Adrenal gland (tissue), 12 donors: ENCODE measurements around the gene XYLT1. TPM values are rescaled to one million over a fixed set of nuclear protein-coding genes. Genes with fewer than 3 reads are reported as not detected.

ENCODE experiments used
- DNase-seq, 7 donors: peaks; one replicate each; pipeline ENCODE4 v3.0.0-alpha.2; 2019 to 2020
- H3K27ac ChIP-seq, 5 donors: fragments of 200-600 bp; sonication (generic) in 4 of 5; 1 replicate in 3 of 5; 2 replicates in 2 of 5; pipeline versions ENCODE4 v1.5.1 to v1.8.0; 2016 to 2020; ENCODE audit warnings: mild to moderate bottlenecking in 1 of 5
- H3K27me3 ChIP-seq: fragments of 200-600 bp; 2 replicates; pipeline ENCODE4 v1.8.0; 2021
- H3K36me3 ChIP-seq, 2 donors: fragments of 200-600 bp; replicated peaks in 1 of 2; 1 replicate in 1 of 2; 2 replicates in 1 of 2; pipeline versions ENCODE4 v1.5.1 to v1.8.0; 2018 to 2022
- H3K4me1 ChIP-seq, 2 donors: fragments of 200-600 bp; replicated peaks in 1 of 2; 1 replicate in 1 of 2; 2 replicates in 1 of 2; pipeline versions ENCODE4 v1.5.1 to v1.8.0; 2018 to 2021
- H3K4me3 ChIP-seq, 4 donors: fragments of 200-600 bp; sonication (generic) in 3 of 4; one replicate each; pipeline ENCODE4 v1.5.1; 2016 to 2018
- H3K9me3 ChIP-seq, 3 donors: fragments of 200-600 bp; sonication (generic) in 1 of 3; replicated peaks in 1 of 3; 1 replicate in 2 of 3; 2 replicates in 1 of 3; pipeline versions ENCODE4 v1.5.1 to v1.8.0; 2016 to 2021
- CTCF ChIP-seq, 6 experiments: fragments of 450-650 bp in 4 of 6; fragments of 200-600 bp in 2 of 6; sonication (generic) in 1 of 6; IDR thresholded peaks; 1 replicate in 5 of 6; 2 replicates in 1 of 6; pipeline versions ENCODE4 v1.5.1 to v1.8.0; 2016 to 2021; ENCODE audit warnings: antibody characterized with exemption in 6 of 6, mild to moderate bottlenecking in 2 of 6, moderate library complexity in 1 of 6
- POLR2A ChIP-seq, 2 donors: fragments of 450-650 bp; IDR thresholded peaks; one replicate each; pipeline ENCODE4 v1.6.1; 2017; ENCODE audit warnings: antibody characterized with exemption in 2 of 2, mild to moderate bottlenecking in 2 of 2, moderate library complexity in 1 of 2
- WGBS, 4 donors: extraction: QIAGEN DNeasy Blood & Tissue Kit in 2 of 4; methylation state at CpG; one replicate each; pipeline versions ENCODE4 v1.1.5 to v1.1.7; 2013 to 2017; 5-methylcytosine and 5-hydroxymethylcytosine counted together
- intact Hi-C, 2 donors: fragments of 100-400 bp; cut with DNase I; formaldehyde crosslinking; loops; one replicate each; pipeline versions ENCODE4 v1.14.1 to v1.15.0; 2022 to 2023
- polyA plus RNA-seq, 3 donors: library from polyadenylated mRNA; stranded (reverse); fragments of 200-250 nt in 2 of 3; fragments of 350-450 nt in 1 of 3; fragmentation: Illumina TruSeq in 1 of 3; extraction: RNeasy Lipid Tissue Mini Kit (QIAGEN cat#74804) in 1 of 3; gene quantifications; one replicate each; pipeline ENCODE4 v1.2.3, GENCODE V29; 2013 to 2014
- total RNA-seq, 9 donors: library from RNA; depleted of rRNA in 4 of 9; stranded (reverse); fragments of >200 nt in 4 of 9; fragments of 120-200 nt in 1 of 9; fragmentation: NEBNext Ultra II Directional in 1 of 9; extraction: Animal tissue kit (Norgen Biotek cat#: 25700) in 1 of 9; gene quantifications; one replicate each; pipeline versions ENCODE4 v1.1.0 to v1.2.4, GENCODE V29; 2013 to 2023
- donor health status: healthy with polysubstance abuse.
- donor health status: Bipolar disorder and iron deficiency.
- donor health status: DM: yes; HTN: yes; CAD: no.
- donor health status: DM: no; HTN: no; CAD: no.
- donor health status: DM: no; HTN: no; CAD: no.
- donor health status: DM: yes; HTN: yes; CAD: no.

The XYLT1 gene
- total and polyA plus RNA-seq, 12 donors = 1.3 to 67.6 (median 16.8) TPM

- TF ChIP-seq POLR2A (IDR thresholded peaks at IDR 0.05) = no peak
- DNase-seq = no peak
- intact Hi-C loops = no loop called here
- Histone ChIP-seq H3K27me3 (no peaks in the 10 kb centered on the region), H3K36me3 (no peaks in the 10 kb centered on the region), H3K4me3 (no peak overlapping the region), H3K4me1 (peaks cover 0 to 14% of the 10 kb centered on the region in 2 donors), H3K27ac (no peak overlapping the region), H3K9me3 (no peaks in the 10 kb centered on the region)
- 90 to 96% (median 91%) methylated on average over 10 to 11 of the region's 11 CpGs for WGBS, 4 donors
These were observed 122.5 kb downstream of the XYLT1 start for GRCh38 chr16:17348042-17348783.

- Histone ChIP-seq H3K27me3 (no peaks in the 10 kb centered on the region), H3K9me3 (no peaks in the 10 kb centered on the region), H3K36me3 (no peaks in the 10 kb centered on the region), H3K4me3 (no peak overlapping the region), H3K4me1 (peaks cover 0 to 14% of the 10 kb centered on the region in 2 donors), H3K27ac (no peak overlapping the region)
- TF ChIP-seq POLR2A (IDR thresholded peaks at IDR 0.05) (no peak), CTCF (IDR thresholded peaks at IDR 0.05) (no peak)
- 78 to 86% (median 82%) methylated on average over 5 of the region's 5 CpGs for WGBS, 4 donors
- intact Hi-C loops = no loop called here
- no peak for DNase-seq
These were observed 123.1 kb downstream of the XYLT1 start for GRCh38 chr16:17347624-17348023.

GRCh38 chr16:17346621-17347569 is 123.9 kb downstream of the XYLT1 start:
- no peaks in the 10 kb centered on the region for H3K9me3 ChIP-seq
- 80 to 82% (median 82%) methylated on average over 12 of the region's 12 CpGs for WGBS, 4 donors
- no peaks in the 10 kb centered on the region for H3K27me3 ChIP-seq
- H3K27ac ChIP-seq = no peak overlapping the region
- no peak for DNase-seq
- intact Hi-C loops = no loop called here
- peaks cover 4 to 18% of the 10 kb centered on the region in 2 donors for H3K4me1 ChIP-seq
- no peak for TF ChIP-seq POLR2A (IDR thresholded peaks at IDR 0.05)
- no peak for TF ChIP-seq CTCF (IDR thresholded peaks at IDR 0.05)
- no peak overlapping the region for H3K4me3 ChIP-seq
- no peaks in the 10 kb centered on the region for H3K36me3 ChIP-seq

GRCh38 chr16:17345043-17345442 is 125.7 kb downstream of the XYLT1 start:
- intact Hi-C loops = no loop called here
- Histone ChIP-seq H3K4me1 (peaks cover 6 to 24% of the 10 kb centered on the region in 2 donors), H3K27ac (peak overlapping the region in 1 of 5 donors; percentile 42), H3K27me3 (no peaks in the 10 kb centered on the region), H3K36me3 (no peaks in the 10 kb centered on the region), H3K4me3 (no peak overlapping the region), H3K9me3 (no peaks in the 10 kb centered on the region)
- TF ChIP-seq CTCF (IDR thresholded peaks at IDR 0.05) (no peak), POLR2A (IDR thresholded peaks at IDR 0.05) (no peak)
- 49 to 66% (median 55%) methylated on average over 4 to 5 of the region's 5 CpGs for WGBS, 4 donors
- DNase-seq = peak in 5 of 7 donors; percentile 48 to 81 (median 52)
